Measurements from ENCODE around the gene ADARB1. TPM values are rescaled to one million over a fixed set of nuclear protein-coding genes. Genes with fewer than 3 reads are reported as not detected.

Gene ADARB1
- total and polyA plus RNA-seq, 2 experiments from 2014 or later = 4.8 to 14.8 TPM

- Histone ChIP-seq H2AFZ (no peak overlapping the region), H3F3A (replicated peaks; ENCODE audit: low read depth) (0 out of 2 replicates have a peak, but pooled peaks cover 2% of the 10 kb centered on the region), H3K4me2 (no peak overlapping the region), H3K9me2 (ENCODE audit: insufficient read depth) (no peaks in the 10 kb centered on the region), H3K79me2 (replicated peaks; ENCODE audit: insufficient read depth) (no peaks in the 10 kb centered on the region; the same call in 1 of the 2 replicates), H3K4me1 (ENCODE audit: insufficient read depth) (no peaks in the 10 kb centered on the region), H3K27me3 (ENCODE audit: insufficient read depth) (no peaks in the 10 kb centered on the region), H3K4me3 (no peak overlapping the region), H3K27ac (ENCODE audit: low read depth) (no peak overlapping the region), H3K36me3 (ENCODE audit: insufficient read depth) (peaks cover 16% of the 10 kb centered on the region; the same call in 1 of the 2 replicates), H4K20me1 (replicated peaks; ENCODE audit: insufficient read depth) (no peaks in the 10 kb centered on the region; the same call in none of the 2 replicates)
- DNase-seq (ENCODE audit: low spot score) (no peak), ATAC-seq (no peak)
- Mint-ChIP-seq H3K27me3 (ENCODE audit: insufficient read depth, low read depth, poor library complexity) (peaks cover 9% of the 10 kb centered on the region), H3K27ac (no peak overlapping the region), H3K4me1 (no peaks in the 10 kb centered on the region; the same call in 2 of the 3 replicates), H3K36me3 (ENCODE audit: low read depth) (peaks cover 51% of the 10 kb centered on the region), H3K4me3 (no peak overlapping the region), H3K9me3 (peaks cover 4% of the 10 kb centered on the region; the same call in 1 of the 3 replicates)
- TF ChIP-seq NANOG (IDR thresholded peaks at IDR 0.05; ENCODE audit: borderline replicate concordance) = no peak
- no peak for TF ChIP-seq STAT1 (IDR thresholded peaks at IDR 0.05; ENCODE audit: unreplicated experiment)
- TF ChIP-seq JUNB (IDR thresholded peaks at IDR 0.05; ENCODE audit: unreplicated experiment) = no peak
- TF ChIP-seq ZNF462 (CRISPR knock-in tag; IDR thresholded peaks at IDR 0.05) = no peak
- no peak for TF ChIP-seq POLR2AphosphoS5 (IDR thresholded peaks at IDR 0.05; ENCODE audit: low read depth)
Measured at GRCh38 chr21:45264912-45265515, 190.6 kb downstream of the ADARB1 start.
